GM19467 (cell line): Measurements from ENCODE around the gene IRS2.

Experiments used
- ATAC-seq: cut with Tn5 transposase; IDR thresholded peaks from one replicate; pipeline ENCODE4 v1.9.1; 2021; ENCODE audit warnings: mild to moderate bottlenecking, moderate library complexity; ENCODE audit not compliant: unreplicated experiment

The IRS2 gene

DNA sequence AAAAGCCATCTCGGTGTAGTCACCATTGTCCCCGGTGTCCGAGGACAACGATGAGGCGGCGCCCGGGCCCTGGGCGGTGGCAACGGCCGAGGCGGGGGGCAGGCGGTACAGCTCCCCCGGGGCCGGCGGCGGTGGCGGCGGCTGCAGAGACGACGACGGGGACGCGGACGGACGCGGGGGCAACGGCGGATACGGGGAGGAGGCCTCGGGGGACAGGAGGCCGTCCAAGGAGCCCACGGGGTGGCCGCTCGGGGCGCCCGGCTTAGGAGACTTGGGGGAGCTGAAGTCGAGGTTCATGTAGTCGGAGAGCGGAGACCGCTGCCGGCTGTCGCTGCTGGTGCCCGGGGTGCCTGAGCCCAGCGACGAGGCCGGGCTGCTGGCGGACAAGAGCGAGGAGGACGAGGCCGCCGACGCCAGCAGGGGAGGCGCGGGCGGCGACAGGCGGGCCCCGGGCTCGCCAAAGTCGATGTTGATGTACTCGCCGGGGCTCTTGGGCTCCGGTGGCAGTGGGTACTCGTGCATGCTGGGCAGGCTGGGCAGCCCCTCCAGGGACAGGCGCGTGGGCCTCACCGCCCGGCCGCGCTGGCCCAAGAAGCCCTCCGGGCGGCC lies 3.5 kb downstream of the IRS2 start:
- ATAC-seq = no peak

DNA sequence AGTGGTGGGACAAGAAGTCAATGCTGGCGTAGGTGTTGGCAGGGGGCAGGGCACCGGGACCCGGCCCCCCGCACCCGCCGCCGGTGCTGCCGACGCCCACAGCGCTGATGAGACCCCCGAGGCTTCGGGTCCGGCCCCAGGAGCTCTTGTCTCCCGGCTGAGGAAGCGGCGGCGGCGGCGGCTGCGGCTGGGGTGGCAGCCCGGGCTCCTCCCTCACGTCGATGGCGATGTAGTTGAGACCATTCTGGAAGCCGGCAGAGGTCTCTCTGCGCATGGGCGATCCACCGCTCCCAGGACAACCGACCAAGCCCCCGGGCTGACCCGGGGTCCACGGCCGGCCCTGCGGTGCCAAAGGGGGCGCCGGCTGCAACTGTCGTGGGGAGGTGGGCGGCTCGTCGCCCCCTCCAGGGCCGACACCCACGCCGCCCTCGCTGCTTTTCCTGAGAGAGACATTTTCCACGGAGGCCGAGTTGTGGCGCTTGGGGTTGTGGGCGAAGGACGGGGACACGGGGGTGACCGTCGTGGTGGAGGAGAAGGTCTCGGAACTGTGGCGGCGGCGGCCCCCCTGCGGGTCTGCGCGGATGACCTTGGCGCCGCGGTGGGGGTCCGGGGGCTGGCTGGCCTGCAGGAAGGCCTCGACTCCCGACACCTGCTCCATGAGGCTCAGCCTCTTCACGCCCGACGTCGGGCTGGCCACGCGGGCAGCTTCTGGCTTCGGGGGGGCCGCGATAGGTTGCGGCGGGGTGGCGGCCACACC lies 4.1 kb downstream of the IRS2 start:
- ATAC-seq = no peak

DNA sequence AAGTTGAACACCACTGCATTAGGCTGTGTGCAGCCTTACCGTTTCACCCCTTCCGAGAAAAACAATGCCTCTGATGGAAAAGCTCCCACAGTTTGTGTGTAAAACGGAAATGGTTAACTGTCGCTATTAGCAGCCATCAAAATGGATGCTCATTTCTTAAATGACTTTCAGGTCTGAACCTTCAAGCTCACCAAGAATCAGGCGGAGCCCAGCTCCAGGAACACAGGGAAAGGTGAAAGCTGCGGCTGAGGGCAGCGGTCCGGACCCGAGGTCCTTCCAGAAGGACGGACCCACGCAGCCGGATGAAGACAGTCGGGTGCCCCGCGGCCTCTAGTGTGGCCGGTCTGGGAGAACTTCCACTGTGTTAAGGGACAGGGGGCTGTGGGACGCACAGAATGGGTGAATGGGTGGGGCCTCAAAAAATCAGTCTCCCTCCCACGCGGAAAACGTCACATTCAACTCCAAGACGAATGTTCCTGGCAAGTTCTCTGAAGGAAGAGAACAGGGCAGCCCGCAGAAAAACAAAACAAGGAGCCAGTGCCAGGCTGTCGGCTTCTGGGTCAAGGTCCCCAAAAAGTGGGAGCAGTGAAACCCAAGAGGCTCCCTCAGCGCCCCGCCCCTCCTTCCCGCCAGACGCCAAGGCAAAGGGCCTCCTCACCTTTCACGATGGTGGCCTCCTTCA lies 4.9 kb downstream of the IRS2 start:
- no peak for ATAC-seq

DNA sequence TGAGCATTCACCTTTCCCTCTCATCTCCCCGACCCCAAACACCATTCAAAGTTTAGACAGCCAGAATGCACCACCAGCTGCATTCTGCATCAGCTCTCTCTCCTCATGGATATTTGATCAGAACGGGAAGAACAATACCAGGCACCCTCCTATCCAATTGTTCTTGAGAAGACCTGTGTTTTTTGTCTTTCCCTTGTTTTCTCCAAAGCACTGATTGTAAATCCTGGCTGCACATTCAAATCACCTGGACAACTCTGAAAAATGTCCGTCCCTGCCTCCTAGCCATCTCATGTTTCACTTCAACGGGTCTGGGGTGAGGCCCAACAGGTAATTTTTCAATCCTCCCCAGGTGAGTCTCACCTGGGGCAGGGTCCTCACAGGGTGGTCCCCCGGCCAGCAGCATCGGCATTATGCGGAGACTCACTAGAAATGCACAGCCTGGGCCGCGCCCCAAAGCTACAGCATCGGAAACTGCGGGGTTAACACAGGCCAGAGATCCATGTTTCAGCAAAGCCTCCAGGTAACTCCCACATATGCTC lies 5.5 kb downstream of the IRS2 start:
- ATAC-seq = no peak

DNA sequence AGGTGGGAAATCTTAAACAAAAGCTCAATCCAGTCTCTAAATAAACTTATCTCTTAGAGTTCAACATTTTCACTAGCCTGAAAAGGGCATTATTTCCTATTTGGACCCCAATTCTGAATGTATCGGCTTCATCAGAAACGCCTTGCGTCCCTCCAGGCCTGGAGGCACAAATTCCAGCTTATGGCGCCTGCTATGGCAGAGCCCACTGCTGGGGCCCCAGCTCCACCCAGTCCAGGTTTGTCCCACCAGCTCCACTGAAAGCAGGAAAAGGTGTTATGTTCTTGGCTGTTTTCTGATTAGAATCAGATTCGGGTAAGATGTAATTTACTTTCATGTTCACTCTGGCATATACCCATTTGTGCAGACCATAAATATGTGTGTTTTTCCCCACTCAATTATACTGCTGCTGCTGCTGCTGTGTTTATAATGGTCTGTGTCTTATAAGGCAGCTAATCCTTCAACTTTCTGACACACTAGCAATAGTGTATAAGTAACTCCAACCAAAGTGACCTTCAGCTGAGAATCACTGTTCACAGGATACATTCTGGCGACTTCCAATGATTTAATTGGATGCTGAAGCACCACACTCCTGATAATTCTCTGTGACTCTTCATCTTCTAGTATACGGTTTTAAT lies 6.4 kb downstream of the IRS2 start:
- no peak for ATAC-seq

DNA sequence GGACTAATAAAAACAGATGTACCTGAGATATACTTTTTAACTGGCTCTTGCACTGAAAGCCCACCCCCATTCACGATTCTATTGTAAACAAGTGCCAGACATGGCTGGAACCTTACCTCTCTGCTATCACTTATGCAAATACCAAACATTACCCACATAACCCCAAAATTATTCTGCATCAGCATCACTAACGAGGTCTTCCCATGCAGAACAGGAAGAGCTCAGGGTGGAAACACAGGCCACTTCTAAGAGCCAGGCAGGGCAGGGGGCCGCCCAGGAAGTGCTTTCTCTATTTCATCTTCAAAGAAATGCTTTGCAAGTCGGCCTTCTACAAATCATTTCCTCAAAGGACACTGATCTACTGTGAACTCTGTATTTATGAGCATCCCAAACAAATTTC lies 7.3 kb downstream of the IRS2 start:
- no peak for ATAC-seq

DNA sequence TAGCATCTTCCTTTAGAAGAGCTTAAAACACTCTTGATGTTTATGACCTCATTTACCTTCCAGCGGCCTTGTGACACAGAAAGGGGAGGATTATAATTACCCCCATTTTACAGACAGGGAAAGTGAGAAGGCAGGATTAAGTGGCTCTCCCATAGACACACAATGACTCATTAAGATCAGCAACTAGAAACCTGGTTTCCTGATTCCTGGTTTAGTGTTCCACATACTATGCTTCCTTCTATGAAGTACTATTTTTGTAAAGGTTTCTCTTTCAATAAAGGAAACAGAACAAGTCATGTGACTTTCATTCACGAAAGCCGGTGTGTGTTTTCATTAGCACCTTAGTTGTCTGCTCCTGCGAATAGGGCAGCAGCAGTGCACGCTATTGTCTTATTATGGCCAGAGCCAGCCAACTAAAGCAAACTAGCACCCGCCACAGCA lies 8.3 kb downstream of the IRS2 start:
- no peak for ATAC-seq

DNA sequence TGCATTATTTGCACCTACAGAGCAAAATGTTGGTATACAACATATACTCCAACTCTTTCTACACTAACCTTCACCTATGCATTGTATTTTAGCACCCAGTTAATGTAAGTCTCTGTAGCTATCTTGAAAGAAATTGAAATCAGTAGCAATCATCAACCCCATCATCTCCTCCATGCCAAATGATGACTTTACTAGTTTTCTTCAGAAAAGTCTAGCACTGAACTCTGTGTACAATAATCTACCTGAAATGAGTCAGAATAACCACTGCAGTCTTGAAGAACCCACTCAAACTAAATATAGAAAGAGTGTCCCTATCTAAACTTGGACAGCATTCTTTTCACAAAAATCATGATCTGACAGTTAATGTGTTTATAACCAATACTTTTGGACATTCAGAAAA lies 9.8 kb downstream of the IRS2 start:
- no peak for ATAC-seq

DNA sequence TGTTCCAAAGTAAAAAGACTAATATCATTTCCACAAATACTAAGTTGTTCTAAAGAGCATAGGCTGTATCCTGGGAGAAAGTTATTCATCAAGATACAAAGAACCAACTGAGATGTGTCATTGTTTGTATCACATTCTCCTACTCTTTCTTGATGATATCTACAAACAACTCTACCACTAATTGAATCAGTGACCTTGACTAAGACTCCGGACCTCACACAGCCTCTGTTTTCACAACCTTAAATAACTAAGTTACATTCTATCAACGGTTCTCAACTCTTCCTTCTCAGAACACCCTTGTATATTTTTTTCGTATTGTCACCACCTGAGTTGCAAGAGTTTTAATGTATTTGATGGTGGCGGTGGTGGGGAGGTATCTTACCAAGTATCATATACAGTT lies 12.6 kb downstream of the IRS2 start:
- ATAC-seq = no peak

DNA sequence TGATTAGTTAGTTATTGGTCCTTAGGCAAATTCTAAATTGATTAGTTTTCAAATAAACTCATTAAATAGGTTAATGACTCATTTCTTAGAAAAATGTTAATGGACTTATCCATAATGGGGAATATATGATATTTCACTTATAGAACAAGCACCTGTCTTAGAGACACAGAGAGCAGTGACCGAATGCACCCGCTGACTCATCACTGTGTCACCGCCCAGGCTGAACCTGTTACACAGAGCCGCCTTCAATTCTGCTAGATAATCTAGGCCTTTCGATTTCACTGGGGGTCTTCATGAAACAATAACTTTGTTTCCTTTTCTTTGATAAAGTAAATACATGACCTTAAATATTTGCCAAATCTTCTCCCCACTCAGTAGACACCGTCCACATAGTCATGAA lies 13.1 kb downstream of the IRS2 start:
- ATAC-seq = no peak

DNA sequence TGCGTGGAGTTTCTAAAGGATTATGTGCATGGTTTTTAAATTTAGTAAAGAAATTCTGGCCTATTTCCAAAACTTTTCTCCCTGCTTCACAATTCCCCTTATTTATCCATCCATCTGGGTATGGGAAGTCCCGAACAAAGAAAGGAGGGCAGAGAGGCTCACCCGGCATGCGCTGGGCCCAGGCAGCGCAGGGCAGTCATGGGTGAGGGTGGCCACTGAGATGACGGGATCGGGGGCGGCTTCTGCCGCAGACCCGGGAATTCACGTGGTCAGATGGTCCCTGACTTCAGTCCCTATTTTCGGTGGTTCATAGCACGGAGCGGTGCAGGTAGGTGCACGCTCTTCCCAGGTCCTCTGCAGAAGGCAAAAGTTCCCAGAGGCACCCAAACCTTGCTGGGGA lies 14.5 kb downstream of the IRS2 start:
- no peak for ATAC-seq

DNA sequence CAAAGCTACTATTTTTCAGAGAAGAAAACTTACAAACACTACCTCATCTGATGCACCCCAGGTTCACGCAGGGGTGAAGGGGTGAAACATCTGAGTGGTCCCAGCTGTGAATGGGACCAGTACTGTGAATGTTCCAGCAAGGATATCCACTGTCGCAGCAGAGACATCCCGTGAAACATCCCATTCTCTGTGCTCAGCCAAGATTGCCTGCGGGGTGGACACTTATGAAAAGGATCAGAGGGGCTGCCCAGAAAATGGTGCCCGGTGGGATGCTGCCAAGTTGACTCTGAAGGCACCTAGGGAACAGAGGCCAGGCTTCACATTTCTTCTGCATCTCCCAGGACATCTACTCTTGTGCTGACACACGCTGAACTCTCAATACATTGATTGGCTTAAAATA lies 15.9 kb downstream of the IRS2 start:
- ATAC-seq = no peak

DNA sequence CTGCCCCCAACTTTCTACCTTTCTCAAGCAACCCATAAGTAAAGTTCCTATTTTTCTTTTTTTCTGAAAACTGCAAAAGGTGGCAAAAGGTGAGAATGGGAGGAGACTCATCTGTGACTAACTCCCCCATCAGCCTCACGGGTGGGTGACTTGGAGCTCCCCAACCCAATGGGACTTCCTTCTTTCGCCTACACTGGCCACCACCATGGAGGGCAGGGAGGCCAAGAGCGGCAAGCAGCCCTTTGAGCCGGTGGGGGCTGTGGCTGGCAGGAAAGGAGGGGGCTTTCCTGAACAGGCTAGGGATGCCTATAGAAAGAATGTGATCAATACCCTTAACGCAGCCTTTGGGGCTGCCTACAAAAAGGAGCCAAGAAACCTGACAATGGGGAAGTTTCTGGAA lies 16.5 kb downstream of the IRS2 start:
- ATAC-seq = no peak

DNA sequence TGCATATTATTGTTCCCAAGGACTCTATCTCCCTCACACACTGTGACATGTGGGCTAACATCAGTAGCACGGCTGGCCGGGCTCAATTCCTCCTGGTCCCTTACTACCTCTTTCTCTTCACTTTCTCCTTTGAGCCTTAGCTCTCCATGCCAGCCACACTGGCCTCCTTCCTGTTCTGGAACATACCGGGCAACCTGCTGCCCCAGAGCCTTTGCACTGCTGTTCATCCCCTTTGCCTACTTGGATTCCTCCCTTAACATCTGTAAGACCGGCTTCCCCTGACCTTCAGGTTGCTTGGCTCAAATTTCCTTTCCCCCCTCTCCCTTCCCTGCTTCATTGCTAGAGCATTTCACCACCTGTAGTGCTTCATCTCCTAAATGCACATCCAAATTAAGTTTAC lies 17.1 kb downstream of the IRS2 start:
- no peak for ATAC-seq

DNA sequence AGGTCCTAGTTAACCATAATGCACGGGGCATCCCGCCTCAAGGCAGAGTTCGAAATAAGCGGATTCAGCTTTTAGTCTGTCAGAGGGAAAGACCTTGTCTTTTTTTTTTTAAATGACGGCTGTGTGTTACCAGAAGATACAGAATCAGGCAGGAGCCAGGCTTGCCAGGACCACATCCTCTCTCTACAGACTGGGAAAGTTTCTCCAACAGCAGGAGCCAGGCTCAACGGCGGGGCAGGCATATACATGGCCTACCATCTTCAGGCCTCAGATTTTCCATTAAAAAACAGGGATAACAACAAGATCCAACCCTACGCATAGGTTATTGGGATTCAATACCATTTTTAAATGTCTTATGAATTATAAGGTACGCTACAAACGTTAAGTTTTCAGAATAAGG lies 17.8 kb downstream of the IRS2 start:
- ATAC-seq = no peak

DNA sequence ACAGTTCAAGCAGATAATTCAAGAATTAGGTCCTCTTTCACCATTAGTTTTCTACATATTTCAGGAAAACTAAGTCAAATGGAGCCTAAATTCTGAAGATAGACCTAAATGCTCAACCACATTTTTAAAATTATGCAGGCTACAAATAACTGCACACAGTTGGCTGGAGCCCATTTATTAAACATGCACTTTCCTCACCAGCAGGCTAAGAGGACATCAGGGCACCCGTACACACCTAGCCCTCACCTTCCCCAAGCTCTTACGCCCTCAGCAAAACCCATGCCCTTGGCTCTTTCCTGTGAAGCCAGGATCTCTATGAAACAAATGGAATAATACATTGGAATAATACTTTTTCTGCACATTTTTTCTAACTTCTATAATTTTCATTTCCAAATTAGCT lies 18.2 kb downstream of the IRS2 start:
- no peak for ATAC-seq

DNA sequence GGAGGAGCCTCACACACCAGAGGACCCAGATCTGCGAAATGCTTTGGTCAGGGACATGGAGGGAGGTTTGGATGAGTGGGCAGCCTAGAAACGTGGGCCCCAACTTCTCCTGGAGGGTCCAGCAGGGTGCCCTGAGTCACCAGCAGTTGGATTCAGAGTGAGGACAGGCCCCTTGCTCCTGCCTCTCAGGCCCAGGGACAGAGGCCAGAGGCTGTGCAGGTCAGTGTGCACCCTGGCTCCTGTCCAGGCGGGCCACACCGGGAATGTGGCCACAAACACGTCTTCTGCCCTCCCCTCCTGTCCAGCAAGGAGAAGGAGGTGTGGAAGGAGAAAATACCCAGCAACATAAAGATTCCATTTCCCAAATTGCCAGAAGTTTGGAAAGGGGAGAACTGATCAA lies 19.4 kb downstream of the IRS2 start:
- no peak for ATAC-seq

DNA sequence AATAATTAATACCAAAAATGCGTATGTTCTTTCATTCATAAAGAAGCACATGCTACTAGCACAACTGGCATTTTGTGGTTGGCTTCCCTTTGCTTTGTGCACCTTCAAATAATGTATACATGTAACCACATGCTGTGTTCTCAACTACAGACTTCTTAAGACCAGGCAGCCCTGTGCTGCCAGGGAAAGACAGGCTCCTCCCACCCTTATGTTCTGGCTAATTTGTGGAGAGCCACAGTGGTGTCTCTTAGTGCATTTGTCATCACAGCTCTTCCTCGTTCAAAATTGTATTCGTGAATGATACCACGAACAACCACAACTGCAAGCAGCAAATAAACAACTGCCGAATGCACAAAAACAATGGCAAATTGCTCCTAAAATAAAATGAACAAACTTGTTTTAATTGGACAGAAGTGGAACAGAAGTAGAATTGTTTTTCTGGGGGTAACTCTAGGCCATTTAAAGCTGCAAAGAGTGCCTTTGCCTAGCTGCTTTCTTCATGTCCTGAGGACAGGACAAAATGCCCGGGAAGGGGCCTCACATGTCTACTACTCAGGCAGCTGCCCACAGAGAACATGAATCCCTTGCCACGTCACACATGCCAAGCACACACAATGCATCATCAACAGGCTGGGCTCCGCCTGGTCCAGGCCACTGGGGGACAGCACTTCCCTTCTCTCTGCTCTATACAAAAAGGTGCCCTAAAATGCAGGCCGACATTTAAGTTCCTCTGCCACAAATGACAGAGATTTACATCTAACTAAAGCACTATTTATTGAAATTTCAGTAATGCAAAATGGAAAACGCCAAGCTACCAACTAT lies 21.7 kb downstream of the IRS2 start:
- ATAC-seq = no peak

DNA sequence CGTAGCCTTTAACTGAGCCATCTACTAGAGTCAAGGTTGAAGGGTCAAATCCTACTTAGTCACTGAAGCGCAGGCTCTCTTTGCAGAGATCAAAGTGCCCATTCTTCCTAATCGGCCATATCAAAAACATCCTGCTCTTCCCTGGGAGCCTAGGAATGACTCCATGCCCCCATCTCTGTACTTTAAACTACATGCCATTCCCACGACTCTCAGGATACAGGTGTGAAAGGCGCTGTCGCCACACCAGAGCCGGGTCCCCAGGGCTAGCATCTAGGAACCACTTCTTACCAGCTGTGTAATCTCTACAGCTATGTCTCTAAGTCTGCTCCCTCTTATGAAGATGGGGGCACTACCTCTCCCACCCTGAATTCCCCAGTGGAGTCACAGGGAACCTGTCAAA lies 22.3 kb downstream of the IRS2 start:
- no peak for ATAC-seq

DNA sequence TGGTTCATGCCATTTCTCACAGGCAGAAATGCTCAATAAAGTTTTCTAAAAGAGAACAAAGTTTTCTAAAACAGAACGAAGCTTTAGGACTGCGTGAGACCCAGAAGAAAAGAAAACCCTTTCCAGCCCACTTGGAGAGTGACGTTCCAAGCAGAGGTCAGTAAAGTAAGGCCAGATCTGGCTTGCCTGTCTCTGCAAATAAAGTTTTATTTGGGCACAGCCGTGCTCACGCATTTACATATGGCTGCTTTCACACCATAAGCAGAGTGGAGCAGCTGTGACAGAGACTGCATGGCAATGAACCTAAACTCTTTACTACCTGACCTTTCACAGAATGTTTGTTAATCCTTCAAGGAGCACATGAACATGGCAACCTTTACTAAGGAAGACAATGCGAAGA lies 23.6 kb downstream of the IRS2 start:
- ATAC-seq = no peak

DNA sequence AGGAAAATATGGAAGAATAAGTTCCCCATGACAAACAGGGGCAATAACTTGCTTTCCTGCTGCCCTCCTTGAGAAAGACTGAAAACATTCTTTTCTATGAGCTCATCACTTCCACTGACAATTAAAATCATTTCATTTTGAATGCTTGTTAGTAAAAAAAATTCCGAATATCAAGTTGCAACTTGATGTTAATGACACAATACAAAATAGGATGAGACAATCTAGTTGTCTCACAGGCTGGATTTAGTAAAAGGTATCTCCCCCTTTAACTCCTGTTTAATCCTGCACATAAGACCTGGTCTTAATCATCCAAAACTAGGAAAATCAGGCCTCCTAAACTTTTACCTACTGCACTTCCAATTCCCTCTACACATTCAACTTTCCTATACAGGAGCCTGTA lies 24.7 kb downstream of the IRS2 start:
- no peak for ATAC-seq
